HepG2 (cell line): ENCODE measurements around the gene SERPIND1. TPM values are rescaled to one million over a fixed set of nuclear protein-coding genes. Genes with fewer than 3 reads are reported as not detected.

ENCODE experiments used
- ARID3A ChIP-seq: IDR thresholded peaks from 2 replicates; pipeline ENCODE4 v1.6.1; 2012; ENCODE audit warnings: low read depth, low read length, improper control_type of control experiment
- ARNTL ChIP-seq: sonication (generic); formaldehyde crosslinking; IDR thresholded peaks from 2 replicates; pipeline ENCODE4 v1.4.0; 2020; ENCODE audit warnings: mild to moderate bottlenecking, missing genetic modification reagents
- ASH2L ChIP-seq: fragments of 300-600, 200-600 bp; sonication (generic); IDR thresholded peaks from 2 replicates; pipeline ENCODE4 v1.7.0; 2017; ENCODE audit warnings: low read depth, mild to moderate bottlenecking, moderate library complexity, mixed read lengths, low read length; ENCODE audit not compliant: insufficient read length
- BRCA1 ChIP-seq: sonication (generic); formaldehyde crosslinking; IDR thresholded peaks from 2 replicates; pipeline ENCODE4 v1.4.0; 2020; ENCODE audit warnings: missing genetic modification reagents
- DNMT3B ChIP-seq: conservative IDR thresholded peaks from 2 replicates; pipeline ENCODE4 v1.6.1; 2016; ENCODE audit warnings: missing biosample characterization, control low read depth
- JUND ChIP-seq: sonication (generic); formaldehyde crosslinking; IDR thresholded peaks from 2 replicates; pipeline ENCODE4 v1.8.0; 2022; ENCODE audit warnings: mild to moderate bottlenecking, missing genetic modification reagents
- KLF11 ChIP-seq: IDR thresholded peaks from 2 replicates; pipeline ENCODE4 v1.6.1; 2016; ENCODE audit warnings: missing compliant biosample characterization
- MAFF ChIP-seq: IDR thresholded peaks from 2 replicates; pipeline ENCODE4 v1.6.1; 2011; ENCODE audit warnings: low read depth, low read length, improper control_type of control experiment
- NCOR1 ChIP-seq: fragments of 200-600 bp; sonication (generic); IDR thresholded peaks from 2 replicates; pipeline ENCODE4 v1.7.0; 2017; ENCODE audit warnings: antibody characterized with exemption, low read length, borderline replicate concordance
- U2AF2 ChIP-seq: fragments of 200-400 bp; formaldehyde crosslinking; IDR thresholded peaks from 2 replicates; pipeline ENCODE4 v1.6.1; 2017; ENCODE audit warnings: low read depth, mild to moderate bottlenecking, low read length
- ZNF142 ChIP-seq: sonication (generic); formaldehyde crosslinking; IDR thresholded peaks from 2 replicates; pipeline ENCODE4 v1.4.0; 2020; ENCODE audit warnings: missing genetic modification reagents
- ZNF513 ChIP-seq: sonication (generic); formaldehyde crosslinking; conservative IDR thresholded peaks from 2 replicates; pipeline ENCODE4 v1.5.0; 2020; ENCODE audit warnings: missing genetic modification reagents
- ZNF652 ChIP-seq: IDR thresholded peaks from 2 replicates; pipeline ENCODE4 v1.6.1; 2016; ENCODE audit warnings: low read depth, borderline replicate concordance
- ZNF816 ChIP-seq: sonication (generic); formaldehyde crosslinking; IDR thresholded peaks from 2 replicates; pipeline ENCODE4 v1.8.0; 2022; ENCODE audit warnings: missing genetic modification reagents, mild to moderate bottlenecking, borderline replicate concordance
- polyA plus RNA-seq, 8 experiments: library from polyadenylated mRNA; depleted of rRNA in 3 of 8; stranded (reverse) in 7 of 8; unstranded in 1 of 8; fragments of >200 nt; fragmentation: Illumina TruSeq in 4 of 8; extraction: Trizol in 4 of 8; gene quantifications; 2 replicates each; pipeline versions ENCODE4 v1.2.1 to v1.2.3, GENCODE V29; 2011 to 2016; ENCODE audit warnings: low read depth in 4 of 8, missing spikeins in 1 of 8, mixed read lengths in 1 of 8; ENCODE audit not compliant: insufficient read depth in 1 of 8
- total RNA-seq, 5 experiments: library from RNA; depleted of rRNA; stranded (reverse); fragments of >200 nt; fragmentation: Illumina TruSeq; extraction: Trizol; gene quantifications; 2 replicates each; pipeline ENCODE4 v1.2.3, GENCODE V29; 2016; ENCODE audit warnings: low read depth in 1 of 5
- TF ChIP-seq, protein P1 (sequence below): sonication (generic); formaldehyde crosslinking; IDR thresholded peaks from 2 replicates; pipeline ENCODE4 v1.5.1; 2020; ENCODE audit warnings: missing genetic modification reagents, mild to moderate bottlenecking, borderline replicate concordance
- TF ChIP-seq, protein P2 (sequence below): fragments of 450-650 bp; IDR thresholded peaks from 2 replicates; pipeline ENCODE4 v1.6.1; 2016

The SERPIND1 gene
- total and polyA plus RNA-seq, 2 of the 13 experiments (the other 11 are each of a cell fraction or from before 2014, with no cell fraction given): 111 to 350 TPM

- TF ChIP-seq ZNF652 (CRISPR knock-in tag): peak; percentile 48; the same call in 1 of the 2 replicates
- TF ChIP-seq U2AF2: no peak
- peak; percentile 74 for TF ChIP-seq NCOR1
- TF ChIP-seq ARID3A: peak; percentile 87
- no peak for TF ChIP-seq ZNF816 (CRISPR knock-in tag)
- TF ChIP-seq, protein P1, sequence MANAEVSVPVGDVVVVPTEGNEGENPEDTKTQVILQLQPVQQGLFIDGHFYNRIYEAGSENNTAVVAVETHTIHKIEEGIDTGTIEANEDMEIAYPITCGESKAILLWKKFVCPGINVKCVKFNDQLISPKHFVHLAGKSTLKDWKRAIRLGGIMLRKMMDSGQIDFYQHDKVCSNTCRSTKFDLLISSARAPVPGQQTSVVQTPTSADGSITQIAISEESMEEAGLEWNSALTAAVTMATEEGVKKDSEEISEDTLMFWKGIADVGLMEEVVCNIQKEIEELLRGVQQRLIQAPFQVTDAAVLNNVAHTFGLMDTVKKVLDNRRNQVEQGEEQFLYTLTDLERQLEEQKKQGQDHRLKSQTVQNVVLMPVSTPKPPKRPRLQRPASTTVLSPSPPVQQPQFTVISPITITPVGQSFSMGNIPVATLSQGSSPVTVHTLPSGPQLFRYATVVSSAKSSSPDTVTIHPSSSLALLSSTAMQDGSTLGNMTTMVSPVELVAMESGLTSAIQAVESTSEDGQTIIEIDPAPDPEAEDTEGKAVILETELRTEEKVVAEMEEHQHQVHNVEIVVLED (CRISPR knock-in tag): peak; percentile 39; the same call in 1 of the 2 replicates
- TF ChIP-seq ASH2L: peak; percentile 56
- TF ChIP-seq ARNTL (CRISPR knock-in tag): 0 out of 2 replicates have a peak, but pooled peaks have one; percentile 21
- no peak for TF ChIP-seq DNMT3B (CRISPR knock-in tag)
- no peak for TF ChIP-seq BRCA1 (CRISPR knock-in tag)
- no peak for TF ChIP-seq JUND (CRISPR knock-in tag)
- TF ChIP-seq KLF11 (CRISPR knock-in tag): 0 out of 2 replicates have a peak, but pooled peaks have one; percentile 24
- peak; percentile 98 for TF ChIP-seq MAFF
- no peak for TF ChIP-seq ZNF513 (CRISPR knock-in tag)
- TF ChIP-seq, protein P2, sequence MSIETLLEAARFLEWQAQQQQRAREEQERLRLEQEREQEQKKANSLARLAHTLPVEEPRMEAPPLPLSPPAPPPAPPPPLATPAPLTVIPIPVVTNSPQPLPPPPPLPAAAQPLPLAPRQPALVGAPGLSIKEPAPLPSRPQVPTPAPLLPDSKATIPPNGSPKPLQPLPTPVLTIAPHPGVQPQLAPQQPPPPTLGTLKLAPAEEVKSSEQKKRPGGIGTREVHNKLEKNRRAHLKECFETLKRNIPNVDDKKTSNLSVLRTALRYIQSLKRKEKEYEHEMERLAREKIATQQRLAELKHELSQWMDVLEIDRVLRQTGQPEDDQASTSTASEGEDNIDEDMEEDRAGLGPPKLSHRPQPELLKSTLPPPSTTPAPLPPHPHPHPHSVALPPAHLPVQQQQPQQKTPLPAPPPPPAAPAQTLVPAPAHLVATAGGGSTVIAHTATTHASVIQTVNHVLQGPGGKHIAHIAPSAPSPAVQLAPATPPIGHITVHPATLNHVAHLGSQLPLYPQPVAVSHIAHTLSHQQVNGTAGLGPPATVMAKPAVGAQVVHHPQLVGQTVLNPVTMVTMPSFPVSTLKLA: no peak
- TF ChIP-seq ZNF142 (CRISPR knock-in tag): 0 out of 2 replicates have a peak, but pooled peaks have one; percentile 50
Measured at GRCh38 chr22:20773793-20774212, at the start of gene SERPIND1 (continued).
